ENCODE results near the gene CTBP1. TPM values are rescaled to one million over a fixed set of nuclear protein-coding genes. Genes with fewer than 3 reads are reported as not detected.

CTBP1 gene
- total and polyA plus RNA-seq, 9 of the 15 experiments (the other 6 are each of a cell fraction or from before 2014, with no cell fraction given) = 14.5 to 162 (median 68.2) TPM

DNA sequence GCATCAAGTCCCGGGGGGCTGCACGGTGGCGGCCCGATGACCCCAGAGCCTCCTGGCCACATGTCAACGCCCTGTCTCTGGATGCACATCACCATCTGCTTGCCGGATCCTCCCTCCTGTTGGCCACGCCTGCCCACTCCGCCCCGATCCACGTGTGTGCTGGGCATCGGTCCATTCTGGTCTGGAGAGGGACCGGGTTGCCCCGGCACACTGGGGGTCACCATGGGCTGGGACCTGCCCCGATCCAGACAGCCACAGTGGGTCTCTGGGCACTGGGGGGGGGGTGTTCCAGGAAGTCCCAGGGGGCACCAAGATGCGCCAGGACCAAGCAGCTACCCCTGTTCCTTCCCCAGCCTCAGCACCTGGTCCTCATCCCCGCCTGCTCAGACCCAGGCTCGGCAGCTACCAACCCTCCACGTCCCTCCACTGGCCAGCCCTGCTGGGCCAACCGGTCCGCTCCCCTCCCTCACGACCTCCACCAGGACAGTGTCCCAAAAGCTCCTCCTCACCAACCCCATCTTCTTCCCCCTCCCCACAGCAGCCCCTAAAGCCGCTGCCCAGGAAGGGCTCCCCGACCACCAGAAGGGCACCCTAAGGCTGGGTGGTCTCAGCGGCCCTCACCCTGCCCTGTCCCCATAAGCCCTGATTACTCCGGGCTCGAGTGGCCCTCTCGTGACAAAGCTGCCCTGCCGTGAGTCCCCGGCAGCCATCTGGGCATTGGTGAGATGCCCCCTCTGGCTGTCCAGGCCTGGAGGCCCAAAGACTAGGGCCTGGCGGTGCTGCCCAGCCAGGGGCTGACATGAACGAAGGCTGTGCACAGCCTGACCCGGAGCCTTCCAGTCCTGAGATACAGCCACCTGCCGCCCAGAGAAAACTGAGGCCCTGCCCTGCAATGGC is 4.6 kb downstream of the CTBP1 start:
- 90% methylated on average over 25 of the region's 33 CpGs for WGBS (ENCODE audit: insufficient coverage, low coverage, missing lambda C conversion rate)
- TF ChIP-seq RBM14 (IDR thresholded peaks at IDR 0.05; ENCODE audit: borderline replicate concordance, insufficient read depth, low read depth, low read length) (0 out of 2 replicates have a peak, but pooled peaks have one; percentile 39), ZNF146 (CRISPR knock-in tag; IDR thresholded peaks at IDR 0.05; ENCODE audit: unreplicated experiment) (no peak)
- intact Hi-C loops (cut with micrococcal nuclease) (no loop called here), in situ Hi-C loops (cut with MboI) (no loop called here)
- DNase-seq (ENCODE audit: extremely low read depth in 1 of 4, low spot score in 3 of 4) = peak in 2 of 4 experiments; percentile 8 to 9
- H3K27me3 ChIP-seq (ENCODE audit: control insufficient read depth in 2 of 2, insufficient read depth in 2 of 2, low read length in 2 of 2) = no peaks in the 10 kb centered on the region
- H4K20me1 ChIP-seq (replicated peaks; ENCODE audit: control insufficient read depth, insufficient read depth, low read length) = no peaks in the 10 kb centered on the region; the same call in 1 of the 2 replicates
- peak overlapping the region in 1 of 2 experiments; percentile 50; a peak in 2 of 4 replicates for H3K9ac ChIP-seq (ENCODE audit: insufficient read depth in 1 of 2, low read depth in 2 of 2, low read length in 2 of 2)
- no peak for ATAC-seq
- H3K9me1 ChIP-seq (ENCODE audit: control insufficient read depth, insufficient read depth, low read length) = peaks cover 14% of the 10 kb centered on the region
- no peak overlapping the region for H2AFZ ChIP-seq (ENCODE audit: low read depth, low read length)
- H3K36me3 ChIP-seq (ENCODE audit: control insufficient read depth, insufficient read depth, low read length) = peaks cover 38% of the 10 kb centered on the region; the same call in 2 of the 3 replicates
- H3K9me3 ChIP-seq (replicated peaks; ENCODE audit: control insufficient read depth, insufficient read depth, low read depth, low read length) = no peaks in the 10 kb centered on the region
- no peak for FAIRE-seq
- BruUV-seq (replicated peaks) = no TSS peak
- H3K4me1 ChIP-seq (replicated peaks in 1 of 2; ENCODE audit: control insufficient read depth in 2 of 2, insufficient read depth in 2 of 2, low read length in 2 of 2) = peaks cover 0 to 75% of the 10 kb centered on the region in 2 experiments; a peak in 3 of 5 replicates
- no peak overlapping the region for H3K4me3 ChIP-seq
- POLR2A ChIA-PET = interaction anchor here (1.4 kb wide), 1 partner anchor 10 kb away, joined by 5 read pairs; no protein-coding TSS in a partner anchor
- H3K27ac ChIP-seq (ENCODE audit: extremely low read depth, low read depth, low read length) = no peak overlapping the region
- peaks cover 78% of the 10 kb centered on the region for H3K79me2 ChIP-seq (ENCODE audit: control insufficient read depth, insufficient read depth, low read length)
- CTCF ChIA-PET (ENCODE audit: low intra/inter-chr PET ratio) = no interaction called here
- H3K4me2 ChIP-seq (ENCODE audit: insufficient read depth, low read length) = no peak overlapping the region

All from K562 (cell line).